Chondrocyte (in vitro differentiated cells): ENCODE results near the gene TFEB. TPM values are rescaled to one million over a fixed set of nuclear protein-coding genes. Genes with fewer than 3 reads are reported as not detected.

Experiments used
- DNase-seq: peaks from one replicate; pipeline ENCODE4 v3.0.0; 2021; ENCODE audit warnings: mixed read lengths, low spot score
- H3K27ac Mint-ChIP-seq: one replicate; pipeline ENCODE4 v1.8.0; 2021; ENCODE audit warnings: mild to moderate bottlenecking, moderate library complexity, mixed read lengths; ENCODE audit not compliant: unreplicated experiment
- H3K27me3 Mint-ChIP-seq: 2 replicates; pipeline ENCODE4 v1.8.0; 2021; ENCODE audit warnings: low read depth, mixed read lengths
- H3K36me3 Mint-ChIP-seq: 2 replicates; pipeline ENCODE4 v1.8.0; 2021; ENCODE audit warnings: low read depth, mixed read lengths
- H3K4me1 Mint-ChIP-seq: 2 replicates; pipeline ENCODE4 v1.8.0; 2021; ENCODE audit warnings: low read depth, mild to moderate bottlenecking, mixed read lengths
- H3K4me3 Mint-ChIP-seq: one replicate; pipeline ENCODE4 v1.8.0; 2021; ENCODE audit warnings: mild to moderate bottlenecking, moderate library complexity, mixed read lengths; ENCODE audit not compliant: unreplicated experiment
- H3K9me3 Mint-ChIP-seq: 2 replicates; pipeline ENCODE4 v1.8.0; 2021; ENCODE audit warnings: low read depth, mixed read lengths
- total RNA-seq: library from RNA; stranded (reverse); gene quantifications from 3 replicates; pipeline ENCODE4 v1.2.1, GENCODE V29; 2021
- TF ChIP-seq, protein P1 (sequence below): fragments of 200-600 bp; sonication (generic); IDR thresholded peaks from 2 replicates; pipeline ENCODE4 v1.5.0; 2021; ENCODE audit warnings: antibody characterized with exemption, mild to moderate bottlenecking, moderate library complexity

TFEB gene
- total RNA-seq, 1 donor from 2014 or later, result 11.6 TPM

DNA sequence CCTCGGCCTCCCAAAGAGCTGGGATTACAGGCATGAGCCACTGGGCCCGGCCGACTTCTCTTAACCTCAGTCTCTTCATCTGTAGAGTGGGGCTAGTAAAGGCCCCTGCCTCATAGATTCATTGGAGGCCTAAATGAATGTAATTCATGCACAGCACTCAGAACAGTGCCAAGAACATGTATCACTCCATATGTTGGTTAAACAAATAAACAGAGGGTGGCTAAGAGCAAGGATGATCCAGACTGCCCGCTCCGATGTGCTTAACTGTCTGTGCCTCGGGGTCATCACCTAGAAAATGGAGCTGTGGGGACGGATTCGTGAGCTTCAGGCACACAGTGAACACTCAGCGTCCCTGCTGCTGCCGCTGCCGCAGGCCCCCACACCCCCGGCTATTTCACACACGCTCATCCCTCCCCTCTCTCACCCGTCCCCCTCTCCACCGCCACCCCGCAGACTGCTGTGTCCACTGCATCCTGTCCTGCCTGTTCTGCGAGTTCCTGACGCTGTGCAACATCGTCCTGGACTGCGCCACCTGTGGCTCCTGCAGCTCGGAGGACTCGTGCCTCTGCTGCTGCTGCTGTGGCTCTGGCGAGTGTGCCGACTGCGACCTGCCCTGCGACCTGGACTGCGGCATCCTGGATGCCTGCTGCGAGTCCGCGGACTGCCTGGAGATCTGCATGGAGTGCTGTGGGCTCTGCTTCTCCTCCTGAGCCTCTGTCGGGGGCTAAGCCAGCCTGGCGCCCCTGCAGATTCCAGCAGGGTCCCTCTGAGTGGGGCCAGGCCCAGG lies 82.3 kb downstream of the TFEB start:
- H3K9me3 Mint-ChIP-seq, result no peaks in the 10 kb centered on the region
- TF ChIP-seq, protein P1, sequence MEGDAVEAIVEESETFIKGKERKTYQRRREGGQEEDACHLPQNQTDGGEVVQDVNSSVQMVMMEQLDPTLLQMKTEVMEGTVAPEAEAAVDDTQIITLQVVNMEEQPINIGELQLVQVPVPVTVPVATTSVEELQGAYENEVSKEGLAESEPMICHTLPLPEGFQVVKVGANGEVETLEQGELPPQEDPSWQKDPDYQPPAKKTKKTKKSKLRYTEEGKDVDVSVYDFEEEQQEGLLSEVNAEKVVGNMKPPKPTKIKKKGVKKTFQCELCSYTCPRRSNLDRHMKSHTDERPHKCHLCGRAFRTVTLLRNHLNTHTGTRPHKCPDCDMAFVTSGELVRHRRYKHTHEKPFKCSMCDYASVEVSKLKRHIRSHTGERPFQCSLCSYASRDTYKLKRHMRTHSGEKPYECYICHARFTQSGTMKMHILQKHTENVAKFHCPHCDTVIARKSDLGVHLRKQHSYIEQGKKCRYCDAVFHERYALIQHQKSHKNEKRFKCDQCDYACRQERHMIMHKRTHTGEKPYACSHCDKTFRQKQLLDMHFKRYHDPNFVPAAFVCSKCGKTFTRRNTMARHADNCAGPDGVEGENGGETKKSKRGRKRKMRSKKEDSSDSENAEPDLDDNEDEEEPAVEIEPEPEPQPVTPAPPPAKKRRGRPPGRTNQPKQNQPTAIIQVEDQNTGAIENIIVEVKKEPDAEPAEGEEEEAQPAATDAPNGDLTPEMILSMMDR, result no peak
- H3K36me3 Mint-ChIP-seq, result peaks cover 29% of the 10 kb centered on the region
- peaks cover 52% of the 10 kb centered on the region for H3K4me1 Mint-ChIP-seq
- DNase-seq, result peak; percentile 87
- H3K27me3 Mint-ChIP-seq, result no peaks in the 10 kb centered on the region
- no peak overlapping the region for H3K4me3 Mint-ChIP-seq
- H3K27ac Mint-ChIP-seq, result no peak overlapping the region

DNA sequence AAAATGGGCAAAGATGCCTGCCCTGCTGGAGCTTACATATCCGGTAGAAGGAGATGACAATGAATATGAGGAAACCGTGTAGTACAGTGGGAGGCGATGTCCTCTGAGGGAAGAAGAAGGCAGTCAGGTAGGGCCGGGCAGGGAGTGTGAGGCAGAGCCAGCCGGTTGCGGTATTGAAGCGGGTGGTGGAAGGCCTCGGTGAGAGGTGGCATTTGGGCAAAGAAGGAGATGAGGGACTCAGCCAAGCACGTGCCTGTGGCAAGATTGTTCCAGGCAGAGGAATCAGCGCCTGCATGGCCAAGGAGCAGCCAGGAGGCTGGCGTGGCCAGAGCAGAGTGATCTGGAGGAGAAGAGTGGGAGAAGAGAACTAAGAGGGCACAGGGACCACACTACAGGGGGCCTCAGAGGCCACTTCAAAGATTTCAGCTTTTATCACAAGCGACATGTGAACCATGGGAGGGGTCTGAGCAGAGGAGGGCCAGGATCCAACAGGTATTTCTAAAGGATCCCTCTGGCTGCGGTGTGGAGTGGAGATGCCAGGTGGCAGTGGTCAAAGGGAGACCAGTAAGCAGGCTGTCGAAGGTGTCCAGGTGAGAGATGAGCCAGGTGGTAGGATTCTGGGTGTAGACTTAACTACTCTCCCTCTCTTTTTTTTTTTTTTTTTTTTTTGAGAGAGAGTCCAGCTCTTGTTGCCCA lies 83.3 kb downstream of the TFEB start:
- H3K36me3 Mint-ChIP-seq, result peaks cover 33% of the 10 kb centered on the region
- H3K9me3 Mint-ChIP-seq, result no peaks in the 10 kb centered on the region
- no peaks in the 10 kb centered on the region for H3K27me3 Mint-ChIP-seq
- peaks cover 49% of the 10 kb centered on the region for H3K4me1 Mint-ChIP-seq
- peak; percentile 61 for DNase-seq
- TF ChIP-seq, protein P1, result no peak
- H3K27ac Mint-ChIP-seq, result no peak overlapping the region
- no peak overlapping the region for H3K4me3 Mint-ChIP-seq

DNA sequence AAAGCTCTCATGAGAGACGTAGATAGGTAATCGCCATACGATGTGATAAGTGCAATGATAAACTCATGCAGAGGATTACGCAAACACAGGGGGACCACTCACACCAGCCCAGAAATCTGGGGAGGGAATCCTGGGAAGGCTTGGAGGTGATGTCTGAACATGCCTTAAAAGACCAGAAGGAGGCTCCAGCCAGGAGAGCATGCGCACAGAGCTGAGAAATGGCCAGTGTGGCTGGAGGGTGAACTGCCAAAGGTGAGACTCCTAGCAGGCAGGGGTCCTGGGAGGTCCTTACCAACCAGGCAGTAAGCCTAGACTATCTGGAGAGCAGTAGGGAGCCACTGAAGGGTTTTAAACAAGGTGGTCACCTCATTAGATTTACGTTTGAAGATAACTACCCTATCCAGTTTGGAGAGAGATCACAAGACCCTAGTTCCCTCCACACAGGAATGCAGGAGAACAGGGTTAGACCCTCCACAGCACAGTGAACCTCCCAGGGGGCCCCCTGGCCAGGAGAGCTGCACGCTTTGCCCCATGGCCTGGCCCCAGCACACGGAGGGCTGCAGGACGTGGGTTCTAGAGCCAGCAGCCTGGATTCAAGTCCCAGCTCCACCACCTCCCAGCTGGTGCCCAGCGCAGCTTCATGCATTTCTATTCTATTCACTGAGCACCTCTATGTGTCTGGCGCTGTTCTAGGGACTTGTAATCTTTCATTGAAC lies 84.0 kb downstream of the TFEB start:
- TF ChIP-seq, protein P1, result no peak
- Mint-ChIP-seq H3K27ac (no peak overlapping the region), H3K4me1 (peaks cover 49% of the 10 kb centered on the region), H3K27me3 (no peaks in the 10 kb centered on the region), H3K4me3 (no peak overlapping the region), H3K36me3 (peaks cover 34% of the 10 kb centered on the region), H3K9me3 (no peaks in the 10 kb centered on the region)
- DNase-seq, result peak; percentile 55

GRCh38 chr6:41650120-41650519 lies 85.3 kb downstream of the TFEB start:
- no peaks in the 10 kb centered on the region for H3K9me3 Mint-ChIP-seq
- TF ChIP-seq, protein P1, result no peak
- no peak overlapping the region for H3K4me3 Mint-ChIP-seq
- no peaks in the 10 kb centered on the region for H3K27me3 Mint-ChIP-seq
- DNase-seq, result peak; percentile 19
- H3K27ac Mint-ChIP-seq, result no peak overlapping the region
- peaks cover 49% of the 10 kb centered on the region for H3K4me1 Mint-ChIP-seq
- H3K36me3 Mint-ChIP-seq, result peaks cover 36% of the 10 kb centered on the region

DNA sequence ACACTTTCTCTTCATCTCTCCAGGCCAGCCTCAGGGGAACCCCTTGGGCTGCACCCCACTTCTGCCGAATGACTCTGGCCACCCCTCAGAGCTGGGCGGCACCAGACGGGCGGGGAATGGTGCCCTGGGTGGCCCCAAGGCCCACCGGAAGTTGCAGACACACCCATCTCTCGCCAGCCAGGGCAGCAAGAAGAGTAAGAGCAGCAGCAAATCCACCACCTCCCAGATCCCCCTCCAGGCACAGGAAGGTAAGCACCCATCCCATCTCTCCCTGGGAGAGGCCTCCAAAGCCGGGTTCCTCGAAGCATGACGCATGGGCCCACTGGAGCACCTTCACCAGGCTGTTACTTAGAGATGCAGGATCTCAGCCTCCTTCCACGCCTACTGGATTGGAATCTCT lies 85.8 kb downstream of the TFEB start:
- no peak overlapping the region for H3K27ac Mint-ChIP-seq
- no peaks in the 10 kb centered on the region for H3K9me3 Mint-ChIP-seq
- TF ChIP-seq, protein P1, result no peak
- H3K27me3 Mint-ChIP-seq, result no peaks in the 10 kb centered on the region
- H3K4me1 Mint-ChIP-seq, result peaks cover 49% of the 10 kb centered on the region
- H3K36me3 Mint-ChIP-seq, result peaks cover 36% of the 10 kb centered on the region
- DNase-seq, result no peak
- H3K4me3 Mint-ChIP-seq, result no peak overlapping the region
